ENCODE data around the gene FAM114A1.
"Not testable (repeated sequence)": the region's sequence is repeated elsewhere in the genome, so short reads cannot be mapped to it uniquely, and the experiment has no call there.

The FAM114A1 gene

GRCh38 chr4:38904682-38905081, 37.1 kb downstream of the FAM114A1 start:
- no peak for DNase-seq

GRCh38 chr4:38905652-38906385, 38.2 kb downstream of the FAM114A1 start:
- DNase-seq: no peak

- no peak for DNase-seq
Observed at GRCh38 chr4:38907696-38908270, 40.2 kb downstream of the FAM114A1 start.

DNA sequence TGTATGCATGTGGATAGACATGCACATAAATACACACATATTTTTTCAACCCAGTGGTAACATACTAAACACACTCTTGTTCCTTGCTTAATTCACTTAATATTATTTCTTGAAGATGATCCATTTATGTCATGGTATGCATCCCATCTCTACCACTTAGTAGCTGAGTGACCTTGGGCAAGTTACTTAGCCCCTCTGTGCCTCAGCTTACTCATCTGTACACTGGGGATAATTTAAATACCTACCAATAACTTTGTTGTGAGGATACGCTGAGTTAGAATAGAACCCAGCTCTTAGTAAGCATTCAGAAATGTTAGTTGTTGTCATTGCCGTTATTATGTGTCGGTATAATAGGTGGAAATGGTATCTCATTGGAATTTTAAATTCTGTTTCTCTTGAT, 41.4 kb downstream of the FAM114A1 start:
- no peak for DNase-seq

DNA sequence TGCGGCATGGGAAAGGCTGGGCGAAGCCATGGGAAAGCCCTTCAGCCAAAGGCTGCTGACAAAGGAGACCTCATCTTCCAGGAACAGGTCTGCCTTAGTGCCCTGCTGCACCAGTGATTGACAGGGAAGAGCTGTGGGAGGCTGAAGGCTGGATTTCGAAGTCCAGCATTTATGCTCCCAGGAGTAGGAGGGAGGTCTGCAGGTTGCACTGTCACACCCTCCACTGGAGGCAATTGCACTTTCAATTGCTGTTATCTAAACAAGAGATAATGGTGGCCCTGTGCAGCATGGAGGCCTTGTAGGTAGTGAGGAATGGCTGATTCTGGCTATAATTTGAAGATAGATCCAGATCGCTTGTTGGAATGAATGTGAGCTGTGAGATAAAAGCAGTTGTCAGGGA, 43.7 kb downstream of the FAM114A1 start:
- no peak for DNase-seq

DNA sequence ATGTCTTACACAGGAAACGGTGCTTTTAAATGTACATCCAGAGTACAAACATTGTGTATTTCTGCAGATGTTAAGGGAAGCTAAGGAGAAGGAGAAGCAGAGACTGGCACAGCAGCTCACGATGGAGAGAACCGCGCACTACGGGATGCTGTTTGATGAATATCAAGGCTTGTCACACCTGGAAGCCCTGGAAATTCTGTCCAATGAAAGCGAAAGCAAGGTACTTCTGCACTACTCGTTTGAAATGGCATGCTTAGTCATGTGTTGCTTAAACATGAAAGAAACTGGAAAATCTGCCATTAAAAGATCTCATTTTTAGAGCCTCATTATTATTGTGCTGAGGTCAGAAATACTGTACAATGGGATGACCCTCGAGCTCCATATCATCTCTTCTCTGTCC, 47.2 kb downstream of the FAM114A1 start:
- no peak for DNase-seq

DNA sequence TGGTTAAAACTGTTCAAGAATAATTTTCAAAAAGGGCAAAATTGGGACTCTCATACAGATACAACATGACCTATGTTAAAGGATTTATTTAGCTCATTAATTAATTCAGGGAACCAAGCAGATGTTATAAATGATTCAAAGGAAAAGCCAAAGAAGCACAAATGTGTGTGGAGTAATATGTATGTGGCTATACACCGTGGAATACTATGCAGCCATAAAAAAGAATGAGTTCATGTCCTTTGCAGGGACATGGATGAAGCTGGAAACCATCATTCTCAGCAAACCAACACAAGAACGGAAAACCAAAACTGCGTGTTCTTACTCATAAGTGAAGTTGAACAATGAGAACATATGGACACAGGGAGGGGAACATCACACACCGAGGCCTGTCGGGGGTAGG, 48.7 kb downstream of the FAM114A1 start:
- DNase-seq: not testable (repeated sequence)

DNA sequence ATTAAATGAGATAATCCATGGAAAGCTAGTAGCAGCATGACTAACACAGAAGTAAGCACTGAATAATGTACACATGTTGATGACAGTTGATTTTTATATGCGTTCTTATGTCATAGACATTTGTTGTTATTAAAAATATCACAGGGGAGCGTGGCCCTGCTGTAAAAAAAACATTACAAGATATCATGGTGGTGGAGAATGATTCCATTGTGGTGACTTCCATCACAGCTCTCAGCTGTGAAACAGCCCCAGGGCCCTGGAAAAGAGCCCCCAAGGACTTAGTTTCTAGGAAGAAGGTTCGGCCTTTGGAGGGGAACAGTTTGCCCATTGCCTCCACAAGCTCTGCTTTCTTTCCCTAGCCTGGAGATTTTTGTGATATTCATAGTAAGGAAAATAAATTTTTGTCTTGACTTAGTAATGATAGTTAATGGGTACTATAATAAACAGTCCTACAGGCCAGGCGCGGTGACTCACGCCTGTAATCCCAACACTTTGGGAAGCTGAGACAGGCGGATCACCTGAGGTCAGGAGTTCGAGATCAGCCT, 49.9 kb downstream of the FAM114A1 start:
- no peak for DNase-seq

DNA sequence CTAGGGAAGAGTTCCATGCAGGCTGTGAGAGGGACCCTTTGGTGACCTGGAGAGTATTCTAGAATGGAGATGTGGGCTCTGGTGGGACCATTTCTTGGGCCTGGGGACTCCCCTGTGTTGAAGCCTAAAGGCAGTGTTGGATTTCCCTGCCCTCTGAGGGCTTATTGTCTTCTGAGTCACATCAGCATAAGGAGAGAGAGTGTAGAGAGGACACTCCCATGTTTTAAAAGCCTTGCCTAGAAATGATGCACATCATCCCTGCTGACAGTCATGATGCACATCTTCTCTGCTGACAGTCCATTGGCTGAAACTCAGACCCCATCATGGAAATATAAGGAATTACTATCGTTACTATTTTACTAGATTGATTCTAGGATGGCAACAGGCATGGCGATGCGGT, 51.9 kb downstream of the FAM114A1 start:
- no peak for DNase-seq

- DNase-seq: no peak
Observed at GRCh38 chr4:38920186-38920585, 52.6 kb downstream of the FAM114A1 start.

DNA sequence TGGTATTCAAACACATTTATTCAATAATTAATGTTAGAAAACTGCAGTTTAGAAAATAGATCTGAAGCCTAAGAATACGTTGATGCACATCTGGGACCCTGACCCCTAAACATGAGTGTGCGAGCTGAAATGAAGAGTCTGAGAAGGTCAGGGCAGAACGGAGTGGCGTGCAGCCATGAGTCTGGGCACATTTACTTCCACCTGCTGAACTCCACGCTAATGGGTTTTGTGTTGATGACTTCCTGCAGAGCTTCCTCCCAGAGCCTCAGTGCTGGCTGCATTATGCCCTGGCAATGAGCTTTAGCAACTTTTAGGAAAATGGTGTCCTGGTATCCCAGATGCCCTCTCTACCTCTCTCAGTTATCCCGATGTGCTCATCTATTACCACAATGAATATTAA, 53.1 kb downstream of the FAM114A1 start:
- no peak for DNase-seq

DNA sequence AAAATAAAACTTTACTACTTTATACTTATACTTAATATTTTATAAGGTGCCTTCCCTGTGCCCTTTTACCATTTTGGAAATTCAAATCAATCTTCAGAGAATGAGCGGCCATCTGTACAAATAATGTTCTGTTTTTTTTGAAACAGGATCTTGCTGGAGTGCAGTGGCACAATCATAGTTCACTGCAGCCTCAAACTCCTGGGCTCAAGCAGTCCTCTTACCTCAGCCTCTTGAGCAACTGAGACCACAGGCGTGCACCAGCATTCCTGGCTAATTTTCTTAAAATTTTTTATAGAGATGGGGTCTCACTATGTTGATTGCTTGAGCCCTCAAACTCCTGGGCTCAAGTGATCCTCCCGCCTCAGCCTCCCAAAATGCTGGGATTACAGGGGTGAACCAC, 53.5 kb downstream of the FAM114A1 start:
- no peak for DNase-seq

GRCh38 chr4:38923746-38924145, 56.1 kb downstream of the FAM114A1 start:
- no peak for DNase-seq

DNA sequence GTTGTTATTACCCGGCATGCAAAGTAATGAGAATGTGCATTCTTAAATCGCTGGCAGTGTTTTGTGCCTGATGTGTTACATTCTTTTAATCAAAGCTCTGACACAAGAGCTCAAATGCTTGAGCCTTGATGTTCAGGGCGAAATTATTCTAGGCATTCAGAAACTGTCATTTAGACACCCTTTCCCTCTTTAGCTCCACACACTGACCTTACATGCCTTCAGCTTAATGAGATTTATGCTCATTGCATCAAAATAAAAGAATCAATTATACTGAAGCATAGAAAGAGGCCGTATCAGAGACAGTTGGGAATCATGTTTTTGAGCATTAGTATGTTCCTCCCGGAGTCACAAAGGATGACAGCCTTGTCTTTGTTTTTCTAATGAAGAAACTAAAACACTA, 56.7 kb downstream of the FAM114A1 start:
- DNase-seq: no peak

DNA sequence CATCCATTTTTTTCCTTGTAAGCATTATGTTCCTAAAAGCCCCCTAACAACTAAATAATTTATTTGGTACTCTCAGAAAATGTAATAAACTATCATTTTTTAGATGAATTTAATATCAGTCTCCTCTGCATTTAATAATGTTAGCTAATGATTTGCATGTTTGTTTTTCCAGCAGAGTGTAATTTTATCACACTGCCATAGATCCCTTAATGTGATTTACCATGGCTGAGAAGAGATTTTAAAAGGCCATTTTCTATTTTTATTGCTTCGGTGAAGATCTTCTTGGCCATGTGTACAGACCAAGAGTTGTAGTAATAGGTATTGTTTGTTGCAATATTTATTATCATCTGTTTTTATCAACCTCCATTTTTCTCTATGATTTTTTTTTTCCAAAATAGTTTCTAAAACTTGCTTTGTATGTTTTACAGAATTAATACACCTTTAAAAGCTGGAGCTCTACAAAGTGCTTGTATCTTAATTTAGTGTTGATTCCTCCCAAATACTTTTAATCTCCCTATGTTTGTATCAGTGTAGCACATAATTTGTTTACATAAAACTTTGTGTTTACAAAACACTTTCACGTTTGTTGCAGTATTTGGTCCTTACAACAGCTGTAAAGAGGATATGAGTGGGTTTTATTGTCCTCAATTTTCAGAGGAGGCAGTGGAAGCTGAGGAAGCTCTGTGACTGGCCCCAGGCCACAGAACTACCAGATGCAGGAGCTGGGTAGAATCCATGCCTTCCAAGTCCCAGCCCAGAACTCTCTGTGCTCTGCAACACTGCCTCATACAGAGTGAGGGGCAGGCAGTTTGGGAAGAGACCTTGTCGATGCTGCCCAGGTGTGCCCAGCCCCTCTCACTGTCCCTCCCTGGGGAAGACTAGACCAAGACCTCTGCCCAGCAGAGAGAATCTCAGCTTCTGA, 58.1 kb downstream of the FAM114A1 start:
- DNase-seq: no peak

DNA sequence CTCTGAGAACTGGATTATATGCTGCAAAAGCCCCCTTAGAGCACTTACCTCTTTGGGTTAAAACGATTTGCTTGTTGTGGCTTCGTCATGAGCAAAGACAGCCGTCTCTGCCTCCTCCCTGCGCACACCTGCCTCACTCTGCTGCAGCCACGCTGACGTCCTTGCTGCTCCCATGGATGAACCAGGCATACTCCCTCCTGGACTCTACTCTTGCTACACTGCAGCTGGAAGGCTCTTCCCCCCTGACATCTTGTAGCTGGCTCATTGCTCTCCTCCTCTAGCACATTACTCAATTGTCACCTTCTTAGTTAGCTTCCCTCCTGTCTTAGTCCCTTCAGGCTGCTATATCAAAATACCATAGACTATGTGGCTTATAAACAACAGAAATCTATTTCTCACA, 59.3 kb downstream of the FAM114A1 start:
- DNase-seq: no peak

GRCh38 chr4:38928568-38928967, 61.0 kb downstream of the FAM114A1 start:
- DNase-seq: no peak

- DNase-seq: no peak
Observed at GRCh38 chr4:38928974-38929373, 61.4 kb downstream of the FAM114A1 start.

DNA sequence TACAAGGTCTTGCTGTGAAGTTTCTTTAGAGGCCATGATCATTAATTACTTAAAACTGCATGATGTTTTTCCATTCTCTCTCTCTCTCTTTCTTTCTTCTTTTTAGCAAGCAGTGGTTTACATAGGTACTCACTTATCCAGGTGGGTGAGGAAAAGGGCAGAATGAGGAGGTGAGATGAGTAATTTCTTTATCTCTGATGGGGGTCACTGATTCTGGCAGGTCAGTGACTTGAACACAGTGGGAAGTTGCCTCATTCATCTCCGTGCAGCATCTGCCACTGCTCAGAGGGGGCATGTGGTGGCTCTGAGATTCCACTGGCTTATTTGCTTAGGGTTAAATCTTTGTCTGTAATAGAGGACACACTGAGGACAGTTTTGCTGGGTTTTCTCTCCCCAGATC, 62.6 kb downstream of the FAM114A1 start:
- no peak for DNase-seq

- DNase-seq: no peak
Observed at GRCh38 chr4:38930707-38931106, 63.1 kb downstream of the FAM114A1 start.

DNA sequence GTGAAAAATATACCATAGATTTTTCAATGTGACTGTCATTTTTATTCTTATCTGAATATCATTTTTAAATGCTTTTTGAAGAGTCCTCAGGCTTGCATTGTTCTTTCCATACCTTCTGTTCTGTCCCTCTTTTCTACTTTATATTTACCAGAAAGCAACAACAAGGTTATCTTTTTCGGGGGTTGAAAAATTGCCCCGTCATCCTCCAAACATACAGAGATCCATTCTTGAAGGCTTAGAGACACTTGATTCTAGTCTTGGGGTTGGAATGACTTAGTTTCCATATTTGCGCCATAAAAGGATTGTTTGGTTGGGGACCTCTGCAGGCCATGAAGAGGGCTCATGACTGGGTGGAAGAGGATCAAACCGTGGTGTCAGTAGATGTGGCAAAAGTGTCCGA, 63.5 kb downstream of the FAM114A1 start:
- DNase-seq: no peak

DNA sequence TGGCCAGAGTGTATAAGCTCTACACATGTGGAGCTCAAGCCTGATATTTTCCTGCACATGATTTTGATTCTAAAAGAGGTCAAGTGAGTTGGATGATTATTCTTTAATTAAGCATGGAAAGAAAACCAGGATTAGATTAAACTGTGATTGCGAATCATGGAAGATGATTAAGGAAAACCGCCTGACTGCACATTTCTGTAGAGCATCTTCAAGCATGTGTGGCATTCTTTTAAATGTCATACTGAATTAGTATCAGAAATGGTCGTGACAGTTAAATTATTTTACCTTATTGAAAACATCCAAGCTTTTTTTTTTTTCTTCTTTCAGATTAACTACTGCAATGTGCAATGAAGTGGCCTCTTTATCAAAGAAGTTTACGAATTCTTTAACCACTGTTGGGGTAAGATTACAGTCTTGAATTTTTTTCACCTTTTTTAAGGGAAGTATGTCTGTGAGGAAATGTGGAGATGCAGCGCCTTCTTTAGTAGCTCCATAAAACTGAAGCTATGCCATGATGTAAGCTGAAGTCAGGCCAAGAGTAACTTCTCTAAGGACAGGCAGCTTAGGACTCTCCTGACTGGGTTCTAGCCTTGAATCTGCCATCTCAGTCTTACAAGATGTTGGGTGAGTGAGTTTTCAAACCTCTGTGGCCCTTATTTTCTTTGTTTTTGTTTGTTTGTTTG, 67.9 kb downstream of the FAM114A1 start:
- DNase-seq: no peak

GRCh38 chr4:38939165-38939564, 71.6 kb downstream of the FAM114A1 start:
- peak; percentile 13 for DNase-seq
